Stimulated activated naive B cell treated with anti-CD40 and anti-IgM and Interleukin-4, amounts not matched to agents 10 μg/mL and 1 μg/mL and 100 μg/mL, for 72 hours (primary cell): ENCODE data around the gene AP3S1.
"Not testable (repeated sequence)": the region's sequence is repeated elsewhere in the genome, so short reads cannot be mapped to it uniquely, and the experiment has no call there.

Source experiments
- ATAC-seq, 2 donors: fragments of 150-1000 bp; cut with Tn5 transposase; replicated peaks; 2 replicates each; pipeline ENCODE4 v1.10.0; 2021; ENCODE audit warnings: moderate library complexity in 1 of 2
- DNase-seq: peaks from one replicate; pipeline ENCODE4 v3.0.0; 2021
- H3K27ac Mint-ChIP-seq: one replicate; pipeline ENCODE4 v1.8.0; 2022; ENCODE audit warnings: mild to moderate bottlenecking, mixed read lengths
- H3K27me3 Mint-ChIP-seq, 2 donors: one replicate each; pipeline ENCODE4 v1.8.0; 2022; ENCODE audit warnings: mixed read lengths in 2 of 2
- H3K36me3 Mint-ChIP-seq, 2 donors: one replicate each; pipeline ENCODE4 v1.8.0; 2022; ENCODE audit warnings: mixed read lengths in 2 of 2, mild to moderate bottlenecking in 1 of 2
- H3K4me1 Mint-ChIP-seq, 2 donors: one replicate each; pipeline ENCODE4 v1.8.0; 2022; ENCODE audit warnings: mixed read lengths in 2 of 2, mild to moderate bottlenecking in 1 of 2
- H3K4me3 Mint-ChIP-seq, 2 donors: one replicate each; pipeline ENCODE4 v1.8.0; 2022; ENCODE audit warnings: mild to moderate bottlenecking in 2 of 2, mixed read lengths in 2 of 2, moderate library complexity in 1 of 2
- H3K9me3 Mint-ChIP-seq, 2 donors: one replicate each; pipeline ENCODE4 v1.8.0; 2022; ENCODE audit warnings: mixed read lengths in 2 of 2, mild to moderate bottlenecking in 1 of 2

The AP3S1 gene

GRCh38 chr5:115841382-115842088, at the start of gene AP3S1, which contains the start of gene ATG12:
Gene AP3S1, plus strand, starts transcription at chr5:115841935. Its CDS starts 103 bp downstream, at chr5:115842038.
Gene ATG12, minus strand, starts transcription at chr5:115841565. Its CDS starts 13 bp downstream, at chr5:115841552.
- ATAC-seq: peak; percentile 88 to 90
- H3K4me1 Mint-ChIP-seq: peaks cover 21 to 50% of the 10 kb centered on the region in 2 donors
- peak; percentile 88 for DNase-seq
- no peaks in the 10 kb centered on the region for H3K27me3 Mint-ChIP-seq
- H3K27ac Mint-ChIP-seq: peak within 1 kb of the TSS; percentile 98
- H3K9me3 Mint-ChIP-seq: no peaks in the 10 kb centered on the region
- H3K36me3 Mint-ChIP-seq: peaks cover 5 to 9% of the 10 kb centered on the region in 2 donors
- H3K4me3 Mint-ChIP-seq: peak within 1 kb of the TSS; percentile 94 to 98

DNA sequence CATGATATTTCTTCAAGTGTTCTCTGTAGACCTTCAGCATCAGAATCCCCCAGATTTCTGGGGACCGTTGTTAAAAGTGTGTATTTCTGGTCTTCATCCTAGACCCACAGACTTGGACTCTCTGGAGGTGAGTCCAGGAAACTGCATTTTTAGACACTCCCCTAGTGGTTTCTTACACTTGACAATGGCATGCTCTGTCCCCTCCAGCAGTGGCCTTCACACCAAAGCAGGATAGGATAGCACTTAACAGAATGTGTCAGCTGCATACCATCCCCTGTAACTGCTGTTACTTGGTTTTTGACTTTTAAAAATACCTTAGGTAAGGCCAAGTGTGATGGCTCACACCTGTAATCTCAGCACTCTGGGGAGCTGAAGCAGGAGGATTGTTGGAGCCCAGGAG, 46.0 kb upstream of the AP3S1 start:
- Mint-ChIP-seq H3K27me3 (peaks cover 23 to 48% of the 10 kb centered on the region in 2 donors), H3K36me3 (no peaks in the 10 kb centered on the region), H3K9me3 (no peaks in the 10 kb centered on the region), H3K4me1 (no peaks in the 10 kb centered on the region), H3K27ac (no peak overlapping the region), H3K4me3 (no peak overlapping the region)
- DNase-seq: no peak
- no peak for ATAC-seq

DNA sequence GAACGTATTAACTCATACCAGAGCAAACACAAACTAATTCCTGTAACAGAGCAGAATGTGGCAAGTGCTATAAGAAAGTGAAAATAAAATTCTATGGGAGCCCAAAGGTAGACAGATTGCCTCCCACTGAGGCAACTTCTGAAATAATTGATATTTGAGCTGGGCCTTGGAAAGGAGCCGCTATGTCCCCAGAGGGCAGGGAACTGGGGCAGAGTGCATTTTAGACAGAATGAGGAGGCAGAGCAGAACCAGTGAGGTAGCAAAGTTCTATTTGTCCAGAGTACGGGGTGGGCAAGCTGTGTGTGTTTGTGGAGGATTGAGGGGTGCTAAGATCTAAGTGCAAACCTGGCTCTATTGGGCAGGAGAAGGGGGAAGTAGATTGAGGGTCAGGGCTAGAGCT, 45.1 kb upstream of the AP3S1 start:
- no peak for ATAC-seq
- no peaks in the 10 kb centered on the region for H3K9me3 Mint-ChIP-seq

GRCh38 chr5:115798252-115798651, 43.5 kb upstream of the AP3S1 start:
- Mint-ChIP-seq H3K27me3 (peaks cover 19 to 55% of the 10 kb centered on the region in 2 donors), H3K27ac (no peak overlapping the region), H3K4me3 (no peak overlapping the region), H3K9me3 (no peaks in the 10 kb centered on the region), H3K36me3 (no peaks in the 10 kb centered on the region), H3K4me1 (no peaks in the 10 kb centered on the region)
- DNase-seq (no peak), ATAC-seq (no peak)

More for the DNA sequence above, 45.1 kb upstream of the AP3S1 start:
- no peak for DNase-seq
- H3K27ac Mint-ChIP-seq: peak overlapping the region; percentile 28
- peaks cover 16 to 49% of the 10 kb centered on the region in 2 donors for H3K27me3 Mint-ChIP-seq
- no peaks in the 10 kb centered on the region for H3K36me3 Mint-ChIP-seq
- no peaks in the 10 kb centered on the region for H3K4me1 Mint-ChIP-seq
- no peak overlapping the region for H3K4me3 Mint-ChIP-seq

DNA sequence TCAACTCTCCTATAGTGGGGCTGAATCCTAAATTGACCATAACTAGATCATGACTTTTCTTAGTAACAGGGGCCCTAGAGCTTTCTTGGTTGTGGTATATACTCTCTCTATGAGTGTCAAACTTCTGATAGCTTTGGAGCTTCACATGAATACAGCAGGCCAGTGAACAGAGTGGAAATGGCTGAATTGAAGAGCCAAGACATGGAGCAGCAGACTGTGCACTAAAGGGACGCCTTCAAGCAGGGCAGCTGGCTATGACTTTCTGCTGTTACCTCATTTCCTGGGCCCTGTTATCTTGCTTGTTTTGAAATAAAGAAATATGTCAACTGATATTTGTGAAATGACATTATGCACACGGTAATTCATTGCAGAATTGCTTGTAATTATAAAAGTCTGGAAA, 41.6 kb upstream of the AP3S1 start:
- Mint-ChIP-seq H3K4me1 (no peaks in the 10 kb centered on the region), H3K27me3 (peaks cover 25 to 46% of the 10 kb centered on the region in 2 donors), H3K9me3 (no peaks in the 10 kb centered on the region), H3K36me3 (no peaks in the 10 kb centered on the region), H3K4me3 (no peak overlapping the region), H3K27ac (no peak overlapping the region)
- no peak for ATAC-seq
- DNase-seq: no peak

DNA sequence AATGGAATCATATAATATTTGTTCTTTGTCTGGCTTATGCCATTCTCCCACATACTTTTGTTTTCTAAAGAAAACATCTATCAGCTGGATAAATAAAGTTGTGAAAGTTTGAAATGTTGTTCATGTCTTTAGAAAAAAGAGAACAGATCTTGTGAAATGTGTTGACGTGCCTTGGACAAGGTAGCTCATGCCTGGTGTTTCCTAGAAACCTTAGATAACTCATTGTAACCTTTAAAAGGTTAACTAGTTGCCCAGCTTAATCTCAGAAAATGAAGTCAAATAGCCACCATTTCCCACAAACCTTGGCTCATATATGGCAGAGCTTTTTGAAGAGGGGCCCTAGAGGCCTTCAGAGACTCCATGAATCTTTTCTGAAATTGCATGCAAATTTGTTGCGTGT, 40.6 kb upstream of the AP3S1 start:
- Mint-ChIP-seq H3K27me3 (peaks cover 25 to 46% of the 10 kb centered on the region in 2 donors), H3K27ac (no peak overlapping the region), H3K9me3 (no peaks in the 10 kb centered on the region), H3K36me3 (no peaks in the 10 kb centered on the region), H3K4me1 (no peaks in the 10 kb centered on the region), H3K4me3 (no peak overlapping the region)
- DNase-seq: no peak
- ATAC-seq: no peak

DNA sequence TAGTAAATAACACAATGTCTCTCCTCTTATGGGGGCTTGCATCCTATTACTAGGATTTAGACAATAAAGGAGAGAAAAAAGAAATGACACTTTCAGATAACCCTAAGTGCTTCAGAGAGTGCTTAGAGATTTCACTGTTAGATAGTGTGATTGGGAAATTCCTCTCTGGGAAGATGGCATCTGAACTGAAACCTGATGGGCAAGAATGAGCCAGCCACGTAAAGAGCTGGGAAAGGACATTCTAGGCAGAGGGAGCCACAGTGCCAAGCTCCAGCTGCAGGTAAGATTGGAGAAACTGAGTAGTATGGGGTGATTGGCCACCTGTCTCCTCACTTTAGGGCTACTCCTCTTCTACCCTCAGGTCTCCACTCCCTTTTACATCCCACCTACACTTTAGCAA, 39.8 kb upstream of the AP3S1 start:
- H3K27me3 Mint-ChIP-seq: peaks cover 25 to 53% of the 10 kb centered on the region in 2 donors
- no peak overlapping the region for H3K4me3 Mint-ChIP-seq
- DNase-seq: no peak
- no peaks in the 10 kb centered on the region for H3K9me3 Mint-ChIP-seq
- no peaks in the 10 kb centered on the region for H3K4me1 Mint-ChIP-seq
- ATAC-seq: no peak
- no peak overlapping the region for H3K27ac Mint-ChIP-seq
- no peaks in the 10 kb centered on the region for H3K36me3 Mint-ChIP-seq

GRCh38 chr5:115806986-115807653, 34.6 kb upstream of the AP3S1 start:
- DNase-seq (no peak), ATAC-seq (no peak)
- no peaks in the 10 kb centered on the region for H3K4me1 Mint-ChIP-seq
- H3K27me3 Mint-ChIP-seq: peaks cover 32 to 33% of the 10 kb centered on the region in 2 donors
- no peaks in the 10 kb centered on the region for H3K9me3 Mint-ChIP-seq
- no peaks in the 10 kb centered on the region for H3K36me3 Mint-ChIP-seq
- H3K27ac Mint-ChIP-seq: no peak overlapping the region
- no peak overlapping the region for H3K4me3 Mint-ChIP-seq

DNA sequence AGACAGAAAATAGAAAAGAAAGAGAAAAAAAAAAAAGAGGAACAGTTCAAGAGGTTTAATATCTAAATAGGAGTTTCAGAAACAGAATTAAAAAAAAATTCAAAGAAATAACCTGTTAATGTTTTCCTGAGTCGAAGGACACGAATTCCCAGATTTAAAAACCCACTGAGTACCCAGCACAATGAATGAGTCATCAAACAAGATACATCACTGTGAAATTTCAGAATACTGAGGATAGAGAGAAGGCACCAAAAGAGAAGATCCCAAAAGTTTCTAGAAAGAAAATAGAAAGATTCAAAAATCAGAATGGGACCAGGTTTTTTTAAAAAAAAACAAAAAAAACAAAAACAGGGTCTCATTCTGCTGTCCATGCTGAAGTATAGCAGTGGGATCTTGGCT, 34.1 kb upstream of the AP3S1 start:
- ATAC-seq (no peak), DNase-seq (no peak)
- Mint-ChIP-seq H3K4me3 (no peak overlapping the region), H3K36me3 (no peaks in the 10 kb centered on the region), H3K27me3 (peaks cover 34% of the 10 kb centered on the region in 2 donors), H3K4me1 (no peaks in the 10 kb centered on the region), H3K9me3 (no peaks in the 10 kb centered on the region), H3K27ac (no peak overlapping the region)

GRCh38 chr5:115808066-115808465, 33.7 kb upstream of the AP3S1 start:
- H3K9me3 Mint-ChIP-seq, ATAC-seq, H3K4me1 Mint-ChIP-seq, H3K36me3 Mint-ChIP-seq, H3K27ac Mint-ChIP-seq, H3K4me3 Mint-ChIP-seq, DNase-seq: not testable (repeated sequence)
- peaks cover 31 to 34% of the 10 kb centered on the region in 2 donors for H3K27me3 Mint-ChIP-seq

GRCh38 chr5:115809946-115810345, 31.8 kb upstream of the AP3S1 start:
- Mint-ChIP-seq H3K27me3 (peaks cover 38 to 50% of the 10 kb centered on the region in 2 donors), H3K36me3 (no peaks in the 10 kb centered on the region), H3K27ac (no peak overlapping the region), H3K9me3 (no peaks in the 10 kb centered on the region), H3K4me3 (no peak overlapping the region), H3K4me1 (peaks cover under 1 to 1% of the 10 kb centered on the region in 2 donors)
- DNase-seq: no peak
- ATAC-seq: no peak

GRCh38 chr5:115810761-115811160, 31.0 kb upstream of the AP3S1 start:
- DNase-seq (no peak), ATAC-seq (no peak)
- Mint-ChIP-seq H3K36me3 (no peaks in the 10 kb centered on the region), H3K9me3 (no peaks in the 10 kb centered on the region), H3K4me3 (no peak overlapping the region), H3K27me3 (peaks cover 46 to 58% of the 10 kb centered on the region in 2 donors), H3K4me1 (peaks cover 5 to 9% of the 10 kb centered on the region in 2 donors), H3K27ac (no peak overlapping the region)

GRCh38 chr5:115811406-115811805, 30.3 kb upstream of the AP3S1 start:
- no peak overlapping the region for H3K27ac Mint-ChIP-seq
- ATAC-seq: no peak
- peaks cover 49 to 60% of the 10 kb centered on the region in 2 donors for H3K27me3 Mint-ChIP-seq
- no peaks in the 10 kb centered on the region for H3K36me3 Mint-ChIP-seq
- H3K4me3 Mint-ChIP-seq: no peak overlapping the region
- H3K4me1 Mint-ChIP-seq: peaks cover 8 to 15% of the 10 kb centered on the region in 2 donors
- DNase-seq: no peak
- H3K9me3 Mint-ChIP-seq: no peaks in the 10 kb centered on the region

DNA sequence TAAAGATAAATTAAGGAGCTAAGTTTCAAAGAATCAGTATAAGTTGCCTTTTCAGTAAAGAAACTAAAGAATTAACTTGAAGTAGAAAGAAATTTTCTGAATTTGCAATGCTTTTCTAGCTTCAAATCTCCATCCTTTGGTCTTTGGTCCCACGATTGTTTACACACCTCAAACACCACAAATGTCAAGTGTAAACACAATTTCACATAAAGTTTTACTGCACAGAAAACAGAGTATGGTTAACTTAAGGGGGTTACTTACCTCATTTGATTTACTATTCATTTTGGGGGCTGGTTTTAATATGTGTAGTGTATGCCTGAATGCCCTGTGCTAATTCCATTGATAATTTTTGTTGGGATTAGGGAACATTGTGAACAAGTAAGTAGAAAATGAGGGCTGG, 29.4 kb upstream of the AP3S1 start:
- no peaks in the 10 kb centered on the region for H3K36me3 Mint-ChIP-seq
- H3K4me3 Mint-ChIP-seq: no peak overlapping the region
- H3K4me1 Mint-ChIP-seq: peaks cover 12 to 20% of the 10 kb centered on the region in 2 donors
- no peak for DNase-seq
- peaks cover 51 to 60% of the 10 kb centered on the region in 2 donors for H3K27me3 Mint-ChIP-seq
- H3K9me3 Mint-ChIP-seq: no peaks in the 10 kb centered on the region
- no peak for ATAC-seq
- no peak overlapping the region for H3K27ac Mint-ChIP-seq

GRCh38 chr5:115813719-115814118, 28.0 kb upstream of the AP3S1 start:
- Mint-ChIP-seq H3K27me3 (peaks cover 56 to 66% of the 10 kb centered on the region in 2 donors), H3K27ac (no peak overlapping the region), H3K4me1 (peaks cover 12 to 20% of the 10 kb centered on the region in 2 donors), H3K36me3 (no peaks in the 10 kb centered on the region), H3K4me3 (no peak overlapping the region), H3K9me3 (no peaks in the 10 kb centered on the region)
- no peak for ATAC-seq
- DNase-seq: no peak
